CD14-positive monocyte (primary cell): ENCODE results near the gene KIAA0930. TPM values are rescaled to one million over a fixed set of nuclear protein-coding genes. Genes with fewer than 3 reads are reported as not detected.

Experiments
- DNase-seq, 3 donors: peaks; one replicate each; pipeline ENCODE4 v3.0.0-alpha.2; 2011 to 2022
- H2AFZ ChIP-seq: 2 replicates; pipeline ENCODE4 v1.6.0; 2012; ENCODE audit warnings: mild to moderate bottlenecking, low read depth, low read length, inconsistent platforms; ENCODE audit not compliant: insufficient read depth, poor library complexity, severe bottlenecking
- H3K27ac ChIP-seq, 2 donors: 1 replicate in 1 of 2; 2 replicates in 1 of 2; pipeline ENCODE4 v1.5.1; 2012 to 2013; ENCODE audit warnings: low read length in 2 of 2, control low read depth in 1 of 2, inconsistent platforms in 1 of 2, low read depth in 1 of 2, mild to moderate bottlenecking in 1 of 2
- H3K27me3 ChIP-seq, 2 donors: one replicate each; pipeline versions ENCODE4 v1.6.0 to v1.6.1; 2011 to 2013; ENCODE audit warnings: low read length in 2 of 2; ENCODE audit not compliant: control insufficient read depth in 2 of 2, insufficient read depth in 2 of 2
- H3K36me3 ChIP-seq, 2 donors: replicated peaks in 1 of 2; 1 replicate in 1 of 2; 2 replicates in 1 of 2; pipeline versions ENCODE4 v1.5.1 to v1.6.1; 2012 to 2013; ENCODE audit warnings: low read length in 2 of 2, control low read depth in 1 of 2, inconsistent platforms in 1 of 2, mild to moderate bottlenecking in 1 of 2; ENCODE audit not compliant: insufficient read depth in 2 of 2, control insufficient read depth in 1 of 2
- H3K4me1 ChIP-seq, 2 donors: 1 replicate in 1 of 2; 2 replicates in 1 of 2; pipeline versions ENCODE4 v1.5.1 to v1.6.1; 2012 to 2013; ENCODE audit warnings: low read length in 2 of 2, control low read depth in 1 of 2, inconsistent platforms in 1 of 2, mild to moderate bottlenecking in 1 of 2, moderate library complexity in 1 of 2; ENCODE audit not compliant: insufficient read depth in 2 of 2, control insufficient read depth in 1 of 2
- H3K4me2 ChIP-seq: replicated peaks from 2 replicates; pipeline ENCODE3; 2012; ENCODE audit warnings: low read length, moderate library complexity, mild to moderate bottlenecking; ENCODE audit not compliant: poor library complexity, severe bottlenecking; ENCODE audit errors: extremely low read depth
- H3K4me3 ChIP-seq, 3 experiments: fragments of 200-600 bp in 1 of 3; sonication (generic) in 1 of 3; replicated peaks in 1 of 3; 1 replicate in 2 of 3; 2 replicates in 1 of 3; pipeline ENCODE4 v1.5.1; 2011 to 2013; ENCODE audit warnings: low read length in 3 of 3, mild to moderate bottlenecking in 3 of 3, control low read depth in 2 of 3, low read depth in 2 of 3, inconsistent platforms in 1 of 3, moderate library complexity in 1 of 3
- H3K79me2 ChIP-seq: 2 replicates; pipeline ENCODE4 v1.6.0; 2012; ENCODE audit warnings: mild to moderate bottlenecking, control low read depth, inconsistent platforms, low read length, moderate library complexity; ENCODE audit not compliant: insufficient read depth
- H3K9ac ChIP-seq: 2 replicates; pipeline ENCODE4 v1.6.0; 2017; ENCODE audit warnings: low read length, mild to moderate bottlenecking; ENCODE audit not compliant: insufficient read depth, poor library complexity, severe bottlenecking
- H3K9me3 ChIP-seq, 2 donors: replicated peaks in 1 of 2; 1 replicate in 1 of 2; 2 replicates in 1 of 2; pipeline versions ENCODE4 v1.5.1 to v1.6.1; 2012 to 2013; ENCODE audit warnings: low read length in 2 of 2, control low read depth in 1 of 2; ENCODE audit not compliant: control insufficient read depth in 1 of 2, insufficient read depth in 1 of 2
- H4K20me1 ChIP-seq: 2 replicates; pipeline ENCODE4 v1.6.0; 2012; ENCODE audit warnings: mild to moderate bottlenecking, low read length, control low read depth, moderate library complexity; ENCODE audit not compliant: insufficient read depth
- H3K27ac Mint-ChIP-seq, 7 donors: one replicate each; pipeline ENCODE4 v1.8.0; 2020; ENCODE audit warnings: mild to moderate bottlenecking in 7 of 7, mixed read lengths in 7 of 7, moderate library complexity in 6 of 7, inconsistent platforms in 2 of 7
- H3K27me3 Mint-ChIP-seq, 3 donors: one replicate each; pipeline ENCODE4 v1.8.0; 2021 to 2022; ENCODE audit warnings: low read depth in 3 of 3, mild to moderate bottlenecking in 3 of 3, mixed read lengths in 3 of 3, moderate library complexity in 3 of 3, inconsistent platforms in 1 of 3
- H3K36me3 Mint-ChIP-seq, 2 donors: one replicate each; pipeline ENCODE4 v1.8.0; 2020; ENCODE audit warnings: mixed read lengths in 2 of 2, inconsistent platforms in 1 of 2, mild to moderate bottlenecking in 1 of 2
- H3K4me1 Mint-ChIP-seq: one replicate; pipeline ENCODE4 v1.8.0; 2020; ENCODE audit warnings: mild to moderate bottlenecking, mixed read lengths
- H3K4me3 Mint-ChIP-seq, 2 donors: one replicate each; pipeline ENCODE4 v1.8.0; 2020; ENCODE audit warnings: mild to moderate bottlenecking in 2 of 2, mixed read lengths in 2 of 2, moderate library complexity in 1 of 2
- H3K9me3 Mint-ChIP-seq, 7 donors: one replicate each; pipeline ENCODE4 v1.8.0; 2020 to 2022; ENCODE audit warnings: mixed read lengths in 7 of 7, mild to moderate bottlenecking in 6 of 7, moderate library complexity in 6 of 7, inconsistent platforms in 2 of 7
- CTCF ChIP-seq: fragments of 200-600 bp; IDR thresholded peaks from one replicate; pipeline ENCODE4 v1.8.0; 2022; ENCODE audit warnings: antibody characterized with exemption, mild to moderate bottlenecking
- WGBS: methylation state at CpG from one replicate; pipeline ENCODE4 v1.1.5; 2013; ENCODE audit warnings: missing lambda C conversion rate; ENCODE audit not compliant: insufficient coverage; 5-methylcytosine and 5-hydroxymethylcytosine counted together
- intact Hi-C, 2 donors: fragments of 100-400 bp; cut with micrococcal nuclease; formaldehyde crosslinking; loops; one replicate each; pipeline versions ENCODE4 v1.15.0 to v1.15.1; 2023
- polyA plus RNA-seq, 3 donors: library from polyadenylated mRNA; depleted of rRNA in 1 of 3; unstranded in 2 of 3; stranded (reverse) in 1 of 3; fragments of 300-500 nt in 2 of 3; fragments of >200 nt in 1 of 3; fragmentation: Illumina TruSeq in 2 of 3; gene quantifications; 1 replicate in 2 of 3; 2 replicates in 1 of 3; pipeline ENCODE4 v1.2.3, GENCODE V29; 2012 to 2021

KIAA0930 gene
- polyA plus RNA-seq, 3 donors, result 14.0 to 89.1 (median 15.6) TPM

DNA sequence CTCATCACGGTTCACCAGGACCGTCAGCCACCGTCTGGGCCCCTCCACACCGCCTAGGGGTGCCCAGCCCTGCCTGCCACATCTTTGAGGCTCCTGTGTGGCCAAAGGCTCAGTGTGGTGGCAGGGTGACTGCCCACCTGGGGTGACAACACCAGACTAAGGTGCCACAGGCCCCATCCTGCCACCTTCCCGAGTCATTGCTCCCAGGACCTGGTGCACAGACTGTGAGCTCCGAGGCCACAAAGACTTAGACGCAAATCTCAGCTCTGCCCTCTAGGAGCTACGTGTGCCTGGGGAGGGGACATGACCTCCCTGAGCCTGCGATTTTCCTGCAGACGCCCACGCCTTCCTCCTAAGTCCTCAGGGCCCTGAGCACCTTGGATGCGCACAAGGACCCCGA, 36.5 kb downstream of the KIAA0930 start:
- 95% methylated on average over 13 of the region's 13 CpGs for WGBS
- no peaks in the 10 kb centered on the region for H3K4me1 Mint-ChIP-seq
- no peak overlapping the region for H3K9ac ChIP-seq
- H3K79me2 ChIP-seq, result peaks cover 95% of the 10 kb centered on the region
- no peak overlapping the region for H2AFZ ChIP-seq
- H3K4me3 ChIP-seq, result no peak overlapping the region
- DNase-seq, result no peak
- peak overlapping the region in 1 of 2 donors; percentile 26 for H3K27ac ChIP-seq
- H3K9me3 Mint-ChIP-seq, result no peaks in the 10 kb centered on the region
- no peak for TF ChIP-seq CTCF
- H3K4me2 ChIP-seq, result no peak overlapping the region
- H3K9me3 ChIP-seq, result no peaks in the 10 kb centered on the region
- intact Hi-C loops, result no loop called here
- H3K36me3 ChIP-seq, result peaks cover 89 to 98% of the 10 kb centered on the region in 2 donors
- H3K36me3 Mint-ChIP-seq, result peaks cover 62 to 92% of the 10 kb centered on the region in 2 donors
- peak overlapping the region in 1 of 7 donors; percentile 21 for H3K27ac Mint-ChIP-seq
- H3K4me3 Mint-ChIP-seq, result no peak overlapping the region
- peaks cover 100% of the 10 kb centered on the region for H4K20me1 ChIP-seq
- peaks cover 0 to 2% (median 0%) of the 10 kb centered on the region in 3 donors for H3K27me3 Mint-ChIP-seq
- H3K4me1 ChIP-seq, result no peaks in the 10 kb centered on the region
- no peaks in the 10 kb centered on the region for H3K27me3 ChIP-seq

- Mint-ChIP-seq H3K4me1 (no peaks in the 10 kb centered on the region), H3K4me3 (no peak overlapping the region), H3K36me3 (peaks cover 65 to 95% of the 10 kb centered on the region in 2 donors), H3K9me3 (no peaks in the 10 kb centered on the region), H3K27me3 (peaks cover 0 to 2% (median 0%) of the 10 kb centered on the region in 3 donors), H3K27ac (peak overlapping the region in 2 of 7 donors; percentile 38 to 84)
- Histone ChIP-seq H3K9me3 (no peaks in the 10 kb centered on the region), H3K4me2 (no peak overlapping the region), H3K79me2 (peaks cover 91% of the 10 kb centered on the region), H3K27me3 (no peaks in the 10 kb centered on the region), H3K4me1 (no peaks in the 10 kb centered on the region), H2AFZ (no peak overlapping the region), H3K27ac (peak overlapping the region in 1 of 2 donors; percentile 14), H3K4me3 (no peak overlapping the region), H4K20me1 (peaks cover 100% of the 10 kb centered on the region), H3K9ac (no peak overlapping the region), H3K36me3 (peaks cover 88 to 98% of the 10 kb centered on the region in 2 donors)
- no peak for DNase-seq
- intact Hi-C loops, result no loop called here
- no peak for TF ChIP-seq CTCF
- WGBS, result 97% methylated on average over 38 of the region's 40 CpGs
Observed at GRCh38 chr22:45203150-45203951, 37.3 kb downstream of the KIAA0930 start.
